KOPT-K1 (cell line): ENCODE results near the gene CTNNA2.

Source experiments
- H3K27ac ChIP-seq: fragments of 200-600 bp; sonication (generic); 2 replicates; pipeline ENCODE4 v1.5.1; 2016; ENCODE audit warnings: antibody characterized with exemption, mild to moderate bottlenecking, low read depth, low read length; ENCODE audit not compliant: poor library complexity, severe bottlenecking
- H3K36me3 ChIP-seq: fragments of 200-600 bp; sonication (generic); 2 replicates; pipeline ENCODE4 v1.5.1; 2017; ENCODE audit warnings: antibody characterized with exemption, mild to moderate bottlenecking, low read length, moderate library complexity; ENCODE audit not compliant: insufficient read depth
- H3K9me3 ChIP-seq: fragments of 200-600 bp; sonication (generic); 2 replicates; pipeline ENCODE4 v1.5.1; 2017; ENCODE audit warnings: antibody characterized with exemption, low read length, mild to moderate bottlenecking; ENCODE audit not compliant: insufficient read depth, poor library complexity, severe bottlenecking

CTNNA2 gene

GRCh38 chr2:79512442-79513401, at the start of gene CTNNA2:
CTNNA2 (plus strand) TSS chr2:79513051.
- no peaks in the 10 kb centered on the region for H3K36me3 ChIP-seq
- H3K27ac ChIP-seq = no peak within 1 kb of the TSS
- H3K9me3 ChIP-seq = no peaks in the 10 kb centered on the region

DNA sequence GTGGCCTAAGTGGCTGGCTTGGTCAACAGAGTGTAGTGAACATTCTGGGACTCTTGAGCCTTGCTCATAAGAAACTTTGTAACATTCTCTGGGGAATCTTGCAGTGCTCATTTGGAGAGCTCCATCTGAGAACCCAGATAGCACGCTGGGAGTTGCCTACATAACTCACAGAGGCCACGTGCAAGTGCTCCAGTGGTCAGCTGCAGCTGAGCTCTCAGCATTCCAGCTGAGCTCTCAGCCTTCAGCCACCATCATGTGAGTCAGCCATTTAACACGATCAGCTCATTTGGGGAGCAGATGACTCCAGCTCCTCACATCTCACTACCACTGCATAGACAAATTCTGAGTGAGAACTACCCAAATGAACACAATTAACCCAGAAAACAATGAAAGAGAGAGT, 25.5 kb upstream of the CTNNA2 start:
- Histone ChIP-seq H3K27ac (no peak overlapping the region), H3K36me3 (no peaks in the 10 kb centered on the region), H3K9me3 (no peaks in the 10 kb centered on the region)

GRCh38 chr2:79511320-79511951, 1.4 kb upstream of the CTNNA2 start:
- Histone ChIP-seq H3K36me3 (no peaks in the 10 kb centered on the region), H3K27ac (no peak overlapping the region), H3K9me3 (no peaks in the 10 kb centered on the region)

DNA sequence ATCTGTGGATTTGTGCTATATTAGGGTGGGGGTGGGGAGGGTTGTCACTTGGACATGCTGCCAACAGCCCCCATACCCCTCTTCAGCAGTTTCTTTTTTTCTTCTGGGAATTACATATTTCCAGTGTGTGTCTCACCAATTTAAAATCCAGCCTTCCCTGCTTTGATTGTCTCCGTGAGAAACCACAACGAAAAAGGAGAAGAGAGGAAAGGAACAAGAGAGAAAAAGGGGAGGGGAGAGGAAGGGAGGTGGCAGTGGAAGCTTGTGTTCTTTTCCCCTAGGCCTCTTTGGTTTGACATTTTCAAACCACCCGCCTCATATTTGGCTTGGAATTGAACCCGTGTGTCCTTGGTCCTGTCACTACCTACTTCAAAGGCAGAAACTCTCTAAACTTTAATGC, 860 bp downstream of the CTNNA2 start:
- Histone ChIP-seq H3K9me3 (no peaks in the 10 kb centered on the region), H3K27ac (no peak overlapping the region), H3K36me3 (no peaks in the 10 kb centered on the region)

DNA sequence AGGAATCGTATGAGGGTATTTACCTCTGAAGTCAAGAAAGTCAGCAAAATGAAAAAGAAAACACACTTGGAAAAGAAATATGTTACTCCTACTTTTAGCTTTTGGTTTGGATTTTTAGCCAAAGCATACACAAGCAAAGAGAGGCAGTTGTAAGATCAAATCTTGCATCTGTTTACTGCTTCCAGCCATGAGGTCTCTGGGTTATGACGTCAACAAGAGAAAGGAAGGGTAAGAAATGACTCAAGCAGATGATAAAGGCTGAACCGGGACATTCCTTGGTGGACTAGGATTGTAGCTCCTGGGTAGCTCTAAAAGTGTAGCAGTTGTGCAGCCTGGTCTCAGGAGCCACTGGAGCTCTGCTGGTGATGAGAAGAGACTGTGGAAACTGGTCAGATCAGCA, 16.8 kb downstream of the CTNNA2 start:
- Histone ChIP-seq H3K27ac (no peak overlapping the region), H3K36me3 (no peaks in the 10 kb centered on the region), H3K9me3 (no peaks in the 10 kb centered on the region)

DNA sequence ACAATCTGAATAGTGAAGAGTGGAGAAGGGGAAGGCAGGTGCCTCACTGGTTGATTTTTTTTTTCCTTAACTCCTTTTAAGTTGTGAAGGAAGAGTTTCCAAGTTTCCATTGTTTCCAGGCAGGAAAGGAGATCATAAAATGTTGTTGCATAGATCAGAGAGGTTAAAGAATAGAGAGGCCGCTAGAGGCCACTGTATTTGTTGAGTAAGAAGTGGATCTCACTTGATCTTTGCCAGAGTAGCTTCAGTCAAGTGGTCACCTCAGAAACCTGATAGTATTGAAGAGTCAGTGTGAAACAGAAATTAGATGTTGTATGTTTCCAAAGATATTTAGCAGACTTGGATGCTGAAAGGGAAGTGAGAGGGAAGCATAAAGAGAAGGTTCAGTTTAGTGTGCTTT, 17.6 kb downstream of the CTNNA2 start:
- Histone ChIP-seq H3K36me3 (no peaks in the 10 kb centered on the region), H3K9me3 (no peaks in the 10 kb centered on the region)

GRCh38 chr2:79547568-79547967, 34.7 kb downstream of the CTNNA2 start:
- peaks cover 42% of the 10 kb centered on the region for H3K9me3 ChIP-seq
- no peak overlapping the region for H3K27ac ChIP-seq
- no peaks in the 10 kb centered on the region for H3K36me3 ChIP-seq

More for the DNA sequence above, 17.6 kb downstream of the CTNNA2 start:
- no peak overlapping the region for H3K27ac ChIP-seq

GRCh38 chr2:79552653-79553052, 39.8 kb downstream of the CTNNA2 start:
- Histone ChIP-seq H3K27ac (no peak overlapping the region), H3K36me3 (no peaks in the 10 kb centered on the region), H3K9me3 (peaks cover 39% of the 10 kb centered on the region)

GRCh38 chr2:79554899-79555298, 42.0 kb downstream of the CTNNA2 start:
- H3K36me3 ChIP-seq = no peaks in the 10 kb centered on the region
- no peak overlapping the region for H3K27ac ChIP-seq
- peaks cover 19% of the 10 kb centered on the region for H3K9me3 ChIP-seq

GRCh38 chr2:79564065-79564464, 51.2 kb downstream of the CTNNA2 start:
- H3K36me3 ChIP-seq = no peaks in the 10 kb centered on the region
- H3K27ac ChIP-seq = no peak overlapping the region
- no peaks in the 10 kb centered on the region for H3K9me3 ChIP-seq

GRCh38 chr2:79569048-79569447, 56.2 kb downstream of the CTNNA2 start:
- H3K27ac ChIP-seq = no peak overlapping the region
- no peaks in the 10 kb centered on the region for H3K9me3 ChIP-seq
- H3K36me3 ChIP-seq = no peaks in the 10 kb centered on the region

DNA sequence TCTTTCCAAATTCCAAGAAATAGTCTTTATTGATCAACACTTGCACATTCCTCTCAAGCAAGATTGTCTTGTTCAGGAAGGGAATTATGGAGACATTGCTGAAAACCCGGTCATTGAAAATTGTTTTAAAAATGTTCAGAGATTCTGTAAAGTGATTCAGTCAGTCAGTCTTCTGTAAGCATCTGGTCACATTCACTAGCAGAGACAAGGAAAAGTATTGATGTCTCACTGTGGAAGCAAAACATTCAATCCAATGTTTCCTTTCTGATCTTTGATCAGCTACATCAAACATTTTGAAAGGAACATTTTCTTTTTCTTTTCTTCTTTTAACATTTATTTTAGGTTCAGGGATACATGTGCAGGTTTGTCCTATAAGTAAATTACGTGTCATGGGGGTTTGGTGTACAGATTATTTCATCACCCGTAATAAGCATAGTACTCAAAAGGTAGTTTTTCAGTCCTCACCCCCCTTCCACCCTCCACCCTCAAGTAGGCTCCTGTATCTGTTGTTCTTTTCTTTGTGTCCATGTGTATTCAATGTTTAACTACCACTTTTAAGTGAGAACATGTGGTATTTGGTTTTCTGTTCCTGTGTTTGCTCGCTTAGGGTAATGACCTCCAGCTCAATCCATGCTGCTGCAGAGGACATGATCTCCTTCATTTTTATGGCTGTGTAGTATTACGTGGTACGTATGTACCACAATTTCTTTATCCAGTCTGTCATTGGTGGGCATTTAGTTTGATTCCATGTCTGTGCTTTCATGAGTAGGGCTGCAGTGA, 61.2 kb downstream of the CTNNA2 start:
- no peaks in the 10 kb centered on the region for H3K9me3 ChIP-seq
- H3K27ac ChIP-seq = no peak overlapping the region
- no peaks in the 10 kb centered on the region for H3K36me3 ChIP-seq

GRCh38 chr2:79576451-79576850, 63.6 kb downstream of the CTNNA2 start:
- H3K9me3 ChIP-seq = no peaks in the 10 kb centered on the region
- H3K27ac ChIP-seq = no peak overlapping the region
- H3K36me3 ChIP-seq = no peaks in the 10 kb centered on the region

- H3K36me3 ChIP-seq = no peaks in the 10 kb centered on the region
- H3K27ac ChIP-seq = no peak overlapping the region
- no peaks in the 10 kb centered on the region for H3K9me3 ChIP-seq
Measured at GRCh38 chr2:79578952-79579351, 66.1 kb downstream of the CTNNA2 start.

- Histone ChIP-seq H3K27ac (no peak overlapping the region), H3K9me3 (no peaks in the 10 kb centered on the region), H3K36me3 (no peaks in the 10 kb centered on the region)
Measured at GRCh38 chr2:79580175-79580574, 67.3 kb downstream of the CTNNA2 start.
